ENCODE measurements around the gene SUSD2.

DNA sequence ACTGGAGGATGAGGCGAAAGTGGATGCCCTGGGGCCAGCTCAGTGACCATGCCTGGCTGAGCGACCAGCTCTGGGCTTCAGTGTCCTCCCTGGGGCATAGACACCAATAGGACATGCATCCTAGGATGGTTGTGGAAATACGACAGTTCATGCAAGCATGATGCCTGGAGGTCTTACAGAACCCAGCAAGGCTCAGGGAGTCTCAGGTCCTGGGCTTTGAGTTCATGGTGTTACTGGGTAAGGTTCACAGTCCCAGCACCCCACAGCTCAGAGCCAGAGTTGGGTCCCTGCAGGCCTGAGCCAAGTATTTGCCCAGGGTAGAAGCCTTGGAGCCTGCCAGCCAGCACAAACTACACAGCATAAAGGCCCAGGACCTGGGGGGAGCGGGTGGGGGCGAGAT is 4.2 kb upstream of the SUSD2 start:
- no peak for TF ChIP-seq POLR2A (IDR thresholded peaks at IDR 0.05)
- TF ChIP-seq, protein P1, sequence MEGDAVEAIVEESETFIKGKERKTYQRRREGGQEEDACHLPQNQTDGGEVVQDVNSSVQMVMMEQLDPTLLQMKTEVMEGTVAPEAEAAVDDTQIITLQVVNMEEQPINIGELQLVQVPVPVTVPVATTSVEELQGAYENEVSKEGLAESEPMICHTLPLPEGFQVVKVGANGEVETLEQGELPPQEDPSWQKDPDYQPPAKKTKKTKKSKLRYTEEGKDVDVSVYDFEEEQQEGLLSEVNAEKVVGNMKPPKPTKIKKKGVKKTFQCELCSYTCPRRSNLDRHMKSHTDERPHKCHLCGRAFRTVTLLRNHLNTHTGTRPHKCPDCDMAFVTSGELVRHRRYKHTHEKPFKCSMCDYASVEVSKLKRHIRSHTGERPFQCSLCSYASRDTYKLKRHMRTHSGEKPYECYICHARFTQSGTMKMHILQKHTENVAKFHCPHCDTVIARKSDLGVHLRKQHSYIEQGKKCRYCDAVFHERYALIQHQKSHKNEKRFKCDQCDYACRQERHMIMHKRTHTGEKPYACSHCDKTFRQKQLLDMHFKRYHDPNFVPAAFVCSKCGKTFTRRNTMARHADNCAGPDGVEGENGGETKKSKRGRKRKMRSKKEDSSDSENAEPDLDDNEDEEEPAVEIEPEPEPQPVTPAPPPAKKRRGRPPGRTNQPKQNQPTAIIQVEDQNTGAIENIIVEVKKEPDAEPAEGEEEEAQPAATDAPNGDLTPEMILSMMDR (IDR thresholded peaks at IDR 0.05) = no peak

Measured in Peyer's patch (tissue), 4 donors.